HG03558 (cell line): Measurements from ENCODE around the gene USP47.

ENCODE experiments used
- ATAC-seq: cut with Tn5 transposase; IDR thresholded peaks from one replicate; pipeline ENCODE4 v1.9.1; 2021; ENCODE audit warnings: moderate number of reproducible peaks; ENCODE audit not compliant: unreplicated experiment; ENCODE audit errors: extremely low read depth

The USP47 gene

DNA sequence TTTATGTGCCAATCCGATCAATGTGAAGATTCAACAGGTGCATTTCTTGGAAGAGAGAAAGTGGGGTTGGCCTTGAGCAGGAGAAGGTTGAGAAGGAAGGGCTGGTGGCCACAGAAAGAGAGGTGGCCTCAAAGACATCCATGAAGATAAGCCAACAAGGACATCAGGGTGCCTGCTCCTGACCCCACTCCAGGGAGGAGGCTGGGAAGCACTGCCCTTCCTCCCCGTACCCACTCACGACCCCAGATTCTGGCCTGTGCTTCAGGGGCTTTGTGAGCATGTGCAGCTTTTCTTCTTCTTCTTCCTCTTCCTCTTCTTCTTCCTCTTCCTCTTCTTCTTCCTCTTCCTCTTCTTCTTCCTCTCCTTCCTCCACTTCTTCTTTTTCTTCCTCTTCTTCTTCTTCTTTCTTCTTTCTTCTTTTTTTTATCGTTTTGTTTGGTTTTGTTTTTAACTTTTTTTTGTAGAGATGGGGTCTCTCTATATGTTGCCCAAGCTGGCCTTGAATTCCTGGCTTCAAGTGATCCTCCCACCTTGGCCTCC is 136.4 kb downstream of the USP47 start:
- no peak for ATAC-seq

- ATAC-seq = no peak
Measured at GRCh38 chr11:11978792-11979487, 137.2 kb downstream of the USP47 start.

DNA sequence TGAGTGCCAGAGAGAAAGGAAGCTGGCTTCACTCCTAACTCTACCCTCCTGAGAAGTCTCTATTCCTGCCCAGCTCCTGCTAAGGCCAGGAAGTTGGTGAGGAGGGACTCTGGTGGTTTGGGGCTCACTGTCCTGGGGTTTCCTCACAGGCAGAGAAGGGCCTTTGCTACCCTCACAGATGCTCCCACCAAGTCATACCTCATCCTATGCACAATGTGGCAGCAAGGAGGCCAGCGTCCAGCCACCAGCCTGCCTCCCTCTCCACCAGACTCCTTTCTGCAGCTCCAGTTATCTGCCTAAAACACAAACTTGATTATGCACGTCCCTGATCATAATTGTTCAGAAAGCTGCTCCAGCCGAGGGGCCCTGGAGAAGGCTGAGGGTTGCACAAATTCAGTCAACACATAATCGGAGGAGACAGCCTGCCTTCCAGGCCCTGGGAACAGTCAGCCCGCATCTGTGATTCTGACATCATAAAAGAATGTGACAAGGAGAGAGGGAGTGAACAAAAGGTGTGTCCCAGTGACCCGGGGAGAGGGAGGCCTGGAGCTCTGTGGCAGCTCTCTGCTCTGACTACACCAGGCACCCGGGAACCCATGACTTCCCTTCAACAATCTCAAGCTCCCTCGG is 137.8 kb downstream of the USP47 start:
- no peak for ATAC-seq

- no peak for ATAC-seq
Measured at GRCh38 chr11:11980200-11980599, 138.4 kb downstream of the USP47 start.

DNA sequence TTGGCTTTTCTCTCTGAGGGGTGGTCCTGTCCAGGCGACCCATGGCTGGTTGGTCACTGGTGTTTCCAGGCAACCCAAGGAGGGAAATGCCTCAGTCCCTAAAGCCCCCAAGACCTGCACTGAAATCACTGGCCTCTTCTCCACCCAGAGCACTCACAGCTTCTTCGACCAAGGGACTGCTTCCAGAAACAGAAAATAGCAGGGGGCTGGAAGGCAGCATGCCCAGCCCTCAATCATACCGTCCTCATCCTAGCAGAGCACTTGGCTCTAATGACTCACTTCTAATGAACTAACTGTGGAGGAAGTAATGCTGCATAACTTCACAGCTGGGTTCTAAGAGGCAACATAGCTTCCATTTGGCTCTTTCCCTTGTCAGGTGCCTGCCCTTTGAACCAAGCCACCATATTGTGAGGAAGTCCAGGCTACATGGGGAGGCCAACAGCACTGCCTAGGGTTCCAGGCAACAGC is 139.1 kb downstream of the USP47 start:
- ATAC-seq = no peak

DNA sequence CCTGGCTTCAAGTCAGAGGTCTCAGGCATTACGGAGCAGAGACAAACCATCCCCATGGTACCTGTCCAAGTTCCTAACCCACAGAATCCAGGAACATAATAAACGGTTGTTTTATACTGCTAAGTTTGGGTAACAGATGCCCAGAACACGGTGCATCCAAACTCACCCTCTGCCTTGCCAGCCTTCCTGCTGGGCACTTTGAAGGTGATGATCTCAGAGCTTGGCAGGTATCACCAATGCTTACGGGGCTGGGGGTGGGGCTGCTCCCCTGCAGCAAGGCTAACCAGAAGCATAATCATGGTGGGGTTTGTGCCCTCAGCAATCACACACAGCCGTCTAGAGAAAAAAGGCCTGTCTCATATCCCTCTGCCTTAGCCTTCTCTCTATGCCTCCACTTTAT is 139.6 kb downstream of the USP47 start:
- ATAC-seq = no peak

DNA sequence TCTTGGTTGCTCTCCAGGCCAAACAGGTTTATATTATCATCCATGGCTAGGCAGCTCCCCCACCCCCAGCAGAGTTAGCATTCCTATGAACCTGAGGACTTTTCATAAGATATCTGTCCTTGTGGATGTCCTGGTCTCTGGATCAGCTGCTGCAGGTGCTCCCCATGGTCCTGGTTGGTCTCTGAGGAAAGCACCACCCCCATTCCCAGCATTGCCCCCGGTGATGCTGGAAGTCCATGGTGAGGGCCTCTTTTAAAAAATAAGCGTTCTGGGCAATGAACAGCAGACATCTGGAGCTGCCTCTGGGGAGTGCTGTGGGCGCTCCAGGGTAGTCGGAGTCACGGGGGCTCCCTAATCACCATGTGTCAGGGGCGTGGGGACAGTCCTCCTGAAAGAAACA is 140.1 kb downstream of the USP47 start:
- ATAC-seq = no peak

GRCh38 chr11:11982461-11982860 is 140.7 kb downstream of the USP47 start:
- ATAC-seq = no peak

DNA sequence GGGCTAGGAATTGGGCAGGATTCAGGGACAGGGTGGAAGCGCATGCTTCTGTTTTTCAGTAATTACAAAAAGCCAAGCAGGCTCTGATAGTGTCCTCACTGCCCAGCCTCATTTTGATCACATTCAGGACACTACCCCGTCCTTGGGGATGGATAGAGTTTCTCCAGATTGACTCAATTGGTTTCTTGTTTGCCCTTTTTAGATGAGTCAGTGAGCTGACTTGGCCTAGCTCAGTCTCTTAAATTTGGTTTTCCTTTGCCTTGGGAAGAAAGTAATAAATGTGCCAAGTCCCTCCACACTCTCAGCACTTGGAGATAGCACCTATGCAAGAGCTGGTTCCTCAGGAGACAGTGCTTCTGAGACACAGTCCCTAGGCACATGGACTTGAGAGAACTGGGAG is 141.2 kb downstream of the USP47 start:
- no peak for ATAC-seq

DNA sequence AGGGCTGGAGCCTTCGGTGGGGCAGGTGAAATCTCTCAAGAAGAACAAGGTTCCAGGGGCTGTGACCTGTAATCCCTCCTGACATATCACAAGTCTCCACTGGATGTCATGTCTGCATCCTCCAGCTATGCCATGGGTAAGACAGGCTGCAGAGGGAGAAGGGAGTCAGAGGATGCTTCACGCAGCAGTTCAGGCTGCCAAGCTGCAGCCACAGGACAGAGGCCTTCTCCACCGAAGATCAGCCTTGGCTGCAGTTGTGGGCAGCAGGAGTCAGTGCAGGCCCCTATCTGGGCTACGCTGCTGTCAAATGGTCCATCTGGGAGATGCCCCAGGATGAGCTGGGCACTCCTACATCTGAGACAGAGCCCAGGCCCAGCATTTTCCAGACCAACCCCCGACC is 141.7 kb downstream of the USP47 start:
- ATAC-seq = no peak

DNA sequence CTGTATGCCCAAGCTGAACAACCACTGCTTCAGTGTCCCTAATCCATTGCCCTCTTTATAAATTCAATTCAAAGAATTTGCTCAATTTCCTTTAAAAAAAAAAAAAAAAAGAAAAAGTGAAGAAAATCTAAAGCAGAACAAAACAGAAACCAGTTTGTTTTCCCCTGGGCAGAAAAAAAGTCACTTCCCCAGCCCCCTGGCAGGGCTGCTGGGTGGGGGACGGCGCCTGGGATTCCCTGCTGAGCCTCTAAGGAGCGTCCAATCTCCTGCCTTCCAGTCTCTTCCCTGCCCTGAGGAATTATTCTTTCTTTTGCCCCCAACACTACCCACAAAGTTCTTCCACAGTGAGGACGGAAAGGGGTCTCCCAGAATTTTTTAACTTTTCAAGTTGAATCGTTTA is 142.8 kb downstream of the USP47 start:
- no peak for ATAC-seq

- ATAC-seq = no peak
Measured at GRCh38 chr11:11985016-11985715, 143.4 kb downstream of the USP47 start.

DNA sequence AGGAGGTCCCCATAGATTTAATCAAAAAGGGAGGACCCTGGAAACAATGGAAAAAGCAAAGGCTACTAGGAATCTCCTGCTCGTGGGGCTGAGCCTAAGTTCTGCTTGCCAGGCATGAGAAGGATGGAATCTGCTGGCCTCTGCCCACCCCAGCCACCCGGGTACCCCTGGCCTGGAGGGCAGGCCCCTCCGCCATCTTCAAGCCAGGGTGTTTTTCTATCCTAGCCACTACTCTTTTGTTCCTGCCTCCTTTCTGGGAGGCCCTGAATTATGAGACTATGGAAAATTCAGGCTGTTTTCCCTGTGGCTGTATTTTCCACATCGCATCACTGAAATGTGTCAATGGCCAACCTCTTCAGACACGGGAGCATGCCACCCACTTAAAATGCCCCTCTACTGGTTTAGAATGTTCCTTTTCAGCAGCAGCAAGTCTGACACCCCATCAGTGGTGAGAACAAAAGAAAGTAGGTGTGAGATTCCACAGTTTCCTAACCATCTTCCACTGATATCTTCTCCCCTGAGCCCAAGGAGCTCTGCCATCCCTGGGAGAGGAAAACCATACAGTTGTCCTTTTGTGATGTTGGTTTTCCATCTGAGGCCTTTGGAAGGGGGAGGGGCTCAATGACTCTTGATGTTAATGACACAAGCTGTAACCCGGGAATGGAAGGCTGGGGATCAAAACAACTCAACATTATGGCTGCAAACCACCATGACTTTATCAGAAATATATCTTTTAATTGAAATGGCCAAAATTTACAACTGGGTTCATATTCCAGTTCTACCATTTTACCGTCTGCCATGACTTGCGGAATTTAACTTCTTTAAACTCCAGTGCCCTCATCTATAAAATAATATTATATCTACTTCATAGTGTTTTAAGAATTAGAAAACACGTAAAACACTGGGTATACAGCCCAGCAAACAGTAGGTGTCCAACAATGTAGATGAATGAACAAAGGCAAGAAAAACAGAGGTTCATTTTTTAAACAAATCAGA is 144.5 kb downstream of the USP47 start:
- ATAC-seq = no peak

- ATAC-seq = no peak
Measured at GRCh38 chr11:11987503-11988022, 145.8 kb downstream of the USP47 start.

GRCh38 chr11:11988099-11988651 is 146.4 kb downstream of the USP47 start:
- no peak for ATAC-seq

GRCh38 chr11:11988681-11989261 is 147.0 kb downstream of the USP47 start:
- no peak for ATAC-seq

GRCh38 chr11:11989774-11990744 is 148.3 kb downstream of the USP47 start:
- no peak for ATAC-seq
